Measurements from ENCODE around the gene PTPN7.

DNA sequence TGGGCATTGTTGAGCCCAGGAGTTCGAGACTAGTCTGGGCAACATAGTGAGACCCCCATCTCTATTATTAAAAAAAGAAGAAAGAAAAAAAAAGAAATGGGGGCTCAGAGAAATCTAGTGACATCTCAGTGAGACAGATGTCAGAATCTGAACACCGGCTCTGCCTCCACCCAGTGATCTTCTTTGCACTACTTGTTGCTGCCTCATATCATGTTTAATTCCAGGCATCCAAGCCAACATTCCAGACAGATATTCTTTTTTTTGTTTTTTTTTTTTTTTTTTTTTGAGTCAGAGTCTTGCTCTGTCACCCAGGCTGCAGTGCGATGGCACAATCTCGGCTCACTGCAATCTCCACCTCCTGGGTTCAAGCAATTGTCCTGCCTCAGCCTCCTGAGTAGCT is 10.8 kb downstream of the PTPN7 start:
- TF ChIP-seq CTCF (conservative IDR thresholded peaks at IDR 0.05; ENCODE audit: low read depth, low read length) = no peak
- TF ChIP-seq EZH2phosphoT487 (IDR thresholded peaks at IDR 0.05; ENCODE audit: borderline replicate concordance, low read length) = no peak

Measured in PC-3 (cell line).